Ascending aorta (tissue), 2 donors: ENCODE data around the gene DIPK1A. TPM values are rescaled to one million over a fixed set of nuclear protein-coding genes. Genes with fewer than 3 reads are reported as not detected.
"Not testable (repeated sequence)": the region's sequence is repeated elsewhere in the genome, so short reads cannot be mapped to it uniquely, and the experiment has no call there.

Experiments
- DNase-seq, 2 donors: peaks; one replicate each; pipeline ENCODE4 v3.0.0-alpha.2; 2019; ENCODE audit warnings: low spot score in 2 of 2
- H3K27ac ChIP-seq, 2 donors: fragments of 200-600 bp; sonication (generic); one replicate each; pipeline ENCODE4 v1.5.1; 2016 to 2017; ENCODE audit warnings: mild to moderate bottlenecking in 1 of 2
- H3K27me3 ChIP-seq: fragments of 200-600 bp; sonication (generic); one replicate; pipeline ENCODE4 v1.5.1; 2017
- H3K36me3 ChIP-seq, 2 donors: fragments of 200-600 bp; sonication (generic); one replicate each; pipeline ENCODE4 v1.5.1; 2016
- H3K4me1 ChIP-seq, 2 donors: fragments of 200-600 bp; sonication (generic); one replicate each; pipeline ENCODE4 v1.5.1; 2016 to 2017; ENCODE audit warnings: mild to moderate bottlenecking in 1 of 2
- H3K4me3 ChIP-seq, 2 donors: fragments of 200-600 bp; sonication (generic); one replicate each; pipeline ENCODE4 v1.5.1; 2016 to 2017; ENCODE audit warnings: mild to moderate bottlenecking in 1 of 2
- H3K9me3 ChIP-seq, 2 donors: fragments of 200-600 bp; sonication (generic); one replicate each; pipeline ENCODE4 v1.5.1; 2016
- CTCF ChIP-seq, 3 experiments: fragments of 200-600 bp in 2 of 3; fragments of 450-650 bp in 1 of 3; sonication (generic) in 2 of 3; IDR thresholded peaks; one replicate each; pipeline ENCODE4 v1.5.1; 2016 to 2019; ENCODE audit warnings: antibody characterized with exemption in 3 of 3, mild to moderate bottlenecking in 1 of 3, moderate library complexity in 1 of 3
- intact Hi-C: fragments of 100-400 bp; cut with DNase I; formaldehyde crosslinking; loops from one replicate; pipeline ENCODE4 v1.15.1; 2023
- total RNA-seq: library from RNA; depleted of rRNA; stranded (reverse); fragments of >200 nt; gene quantifications from one replicate; pipeline ENCODE4 v1.1.0, GENCODE V29; 2016

DIPK1A gene
- total RNA-seq, 1 donor from 2014 or later, result 7.0 TPM

- H3K9me3 ChIP-seq, result peaks cover 0 to 20% of the 10 kb centered on the region in 2 donors
- intact Hi-C loops, result no loop called here
- TF ChIP-seq CTCF (IDR thresholded peaks at IDR 0.05), result no peak
- no peak overlapping the region for H3K4me3 ChIP-seq
- no peak for DNase-seq
- no peaks in the 10 kb centered on the region for H3K4me1 ChIP-seq
- H3K27ac ChIP-seq, result no peak overlapping the region
- no peaks in the 10 kb centered on the region for H3K27me3 ChIP-seq
- H3K36me3 ChIP-seq, result peaks cover 3 to 4% of the 10 kb centered on the region in 2 donors
These were observed 60.1 kb downstream of the DIPK1A start for GRCh38 chr1:92901126-92901525.

GRCh38 chr1:92900539-92900938 is 60.7 kb downstream of the DIPK1A start:
- Histone ChIP-seq H3K9me3 (peaks cover 0 to 14% of the 10 kb centered on the region in 2 donors), H3K4me1 (no peaks in the 10 kb centered on the region), H3K36me3 (peaks cover 1 to 3% of the 10 kb centered on the region in 2 donors), H3K4me3 (no peak overlapping the region), H3K27me3 (no peaks in the 10 kb centered on the region), H3K27ac (no peak overlapping the region)
- intact Hi-C loops, result no loop called here
- no peak for TF ChIP-seq CTCF (IDR thresholded peaks at IDR 0.05)
- DNase-seq, result no peak

GRCh38 chr1:92899780-92900179 is 61.5 kb downstream of the DIPK1A start:
- DNase-seq, result no peak
- intact Hi-C loops, result no loop called here
- Histone ChIP-seq H3K4me1 (no peaks in the 10 kb centered on the region), H3K27me3 (no peaks in the 10 kb centered on the region), H3K36me3 (peaks cover 0 to 3% of the 10 kb centered on the region in 2 donors), H3K27ac (no peak overlapping the region), H3K4me3 (no peak overlapping the region), H3K9me3 (peaks cover 0 to 13% of the 10 kb centered on the region in 2 donors)
- TF ChIP-seq CTCF (IDR thresholded peaks at IDR 0.05), result no peak

- H3K4me1 ChIP-seq, DNase-seq, H3K27me3 ChIP-seq, H3K27ac ChIP-seq, intact Hi-C loops, H3K36me3 ChIP-seq, H3K4me3 ChIP-seq: not testable (repeated sequence)
- peaks cover 0 to 13% of the 10 kb centered on the region in 2 donors for H3K9me3 ChIP-seq
These were observed 63.2 kb downstream of the DIPK1A start for GRCh38 chr1:92898053-92898452.

- DNase-seq, result no peak
- Histone ChIP-seq H3K9me3 (peaks cover 0 to 10% of the 10 kb centered on the region in 2 donors), H3K4me3 (no peak overlapping the region), H3K27me3 (no peaks in the 10 kb centered on the region), H3K4me1 (no peaks in the 10 kb centered on the region), H3K27ac (no peak overlapping the region), H3K36me3 (no peaks in the 10 kb centered on the region)
- intact Hi-C loops, result no loop called here
- no peak for TF ChIP-seq CTCF (IDR thresholded peaks at IDR 0.05)
These were observed 73.8 kb downstream of the DIPK1A start for GRCh38 chr1:92887465-92887864.

- DNase-seq, result no peak
- H3K4me3 ChIP-seq, result no peak overlapping the region
- peaks cover 0 to 10% of the 10 kb centered on the region in 2 donors for H3K9me3 ChIP-seq
- no peak overlapping the region for H3K27ac ChIP-seq
- H3K36me3 ChIP-seq, result no peaks in the 10 kb centered on the region
- intact Hi-C loops, result no loop called here
- no peak for TF ChIP-seq CTCF (IDR thresholded peaks at IDR 0.05)
- no peaks in the 10 kb centered on the region for H3K4me1 ChIP-seq
- H3K27me3 ChIP-seq, result no peaks in the 10 kb centered on the region
These were observed 74.3 kb downstream of the DIPK1A start for GRCh38 chr1:92886886-92887419.
